SH-SY5Y (cell line): ENCODE results near the gene TMEM37.

Experiments used
- GATA2 ChIP-seq: IDR thresholded peaks from 2 replicates; pipeline ENCODE4 v1.6.1; 2011; ENCODE audit warnings: mild to moderate bottlenecking, low read depth, low read length
- GATA3 ChIP-seq: IDR thresholded peaks from 2 replicates; pipeline ENCODE4 v1.6.1; 2011; ENCODE audit warnings: low read depth, mild to moderate bottlenecking, low read length, moderate library complexity

Gene TMEM37

DNA sequence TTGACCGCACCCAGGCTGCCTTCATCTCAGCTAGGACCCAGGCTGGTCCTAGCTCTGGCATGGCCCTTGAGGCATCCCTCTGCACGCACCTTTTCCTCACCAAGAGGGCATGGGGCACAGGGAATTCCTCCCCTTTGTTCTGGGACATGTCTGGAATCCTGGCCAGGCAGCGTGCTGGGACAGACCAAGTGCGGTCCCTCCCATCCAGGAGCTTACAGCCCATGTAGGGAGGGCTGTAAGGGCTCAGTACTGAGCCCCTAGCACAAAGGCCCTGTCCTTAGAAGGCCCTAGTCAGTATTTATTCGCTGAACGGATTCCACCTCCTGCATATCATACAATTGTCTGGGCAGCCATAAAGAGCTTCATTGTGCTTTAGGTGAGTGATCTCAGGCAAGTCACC, 3.0 kb downstream of the TMEM37 start:
- TF ChIP-seq GATA2 (no peak), GATA3 (no peak)

GRCh38 chr2:119435081-119435952, 3.7 kb downstream of the TMEM37 start:
- no peak for TF ChIP-seq GATA2
- no peak for TF ChIP-seq GATA3

DNA sequence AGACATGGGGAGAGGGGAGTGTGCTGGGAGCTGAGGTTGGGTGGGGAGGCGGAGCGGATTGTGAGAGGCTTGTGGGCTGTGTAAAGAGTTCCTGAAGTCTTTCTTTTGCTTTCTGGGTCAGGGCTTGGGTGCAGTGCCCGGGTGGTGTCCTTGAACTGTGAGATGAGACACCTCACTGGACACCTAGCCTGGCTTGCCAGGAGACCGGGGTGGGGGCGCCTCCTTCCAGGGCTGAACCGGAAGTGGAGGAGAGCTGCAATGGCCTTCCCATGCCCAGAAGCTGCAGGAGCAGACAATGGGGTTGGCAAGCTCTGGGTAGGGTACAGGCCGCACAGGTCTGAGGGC, 4.3 kb downstream of the TMEM37 start:
- TF ChIP-seq GATA2 (no peak), GATA3 (no peak)

- TF ChIP-seq GATA3: no peak
- TF ChIP-seq GATA2: no peak
These were observed 5.5 kb downstream of the TMEM37 start for GRCh38 chr2:119436993-119437772.

DNA sequence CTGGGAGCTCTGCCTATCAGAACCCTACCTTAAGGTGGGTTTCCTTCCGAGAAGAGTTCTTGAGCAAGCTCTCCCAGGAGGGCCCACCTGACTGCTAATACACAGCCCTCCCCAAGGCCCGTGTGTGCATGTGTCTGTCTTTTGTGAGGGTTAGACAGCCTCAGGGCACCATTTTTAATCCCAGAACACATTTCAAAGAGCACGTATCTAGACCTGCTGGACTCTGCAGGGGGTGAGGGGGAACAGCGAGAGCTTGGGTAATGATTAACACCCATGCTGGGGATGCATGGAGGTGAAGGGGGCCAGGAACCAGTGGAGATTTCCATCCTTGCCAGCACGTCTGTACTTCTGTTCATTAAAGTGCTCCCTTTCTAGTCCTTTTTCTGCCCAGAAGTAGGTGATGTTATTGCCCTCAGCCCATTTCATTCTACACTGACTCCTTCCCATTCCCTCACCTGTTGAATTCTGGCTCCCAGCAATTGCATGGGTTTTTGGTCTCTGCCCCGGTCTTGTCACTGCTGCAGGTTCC, 6.5 kb downstream of the TMEM37 start:
- TF ChIP-seq GATA2 (no peak), GATA3 (no peak)

GRCh38 chr2:119438726-119439284, 7.2 kb downstream of the TMEM37 start:
- TF ChIP-seq GATA3 (no peak), GATA2 (no peak)

- TF ChIP-seq GATA2: no peak
- no peak for TF ChIP-seq GATA3
These were observed 8.2 kb downstream of the TMEM37 start for GRCh38 chr2:119439574-119440500.

GRCh38 chr2:119440501-119440870, 8.8 kb downstream of the TMEM37 start:
- TF ChIP-seq GATA3 (no peak), GATA2 (no peak)

GRCh38 chr2:119440873-119441272, 9.2 kb downstream of the TMEM37 start:
- TF ChIP-seq GATA3 (no peak), GATA2 (no peak)

- TF ChIP-seq GATA2: no peak
- no peak for TF ChIP-seq GATA3
These were observed 9.9 kb downstream of the TMEM37 start for GRCh38 chr2:119441376-119442225.

DNA sequence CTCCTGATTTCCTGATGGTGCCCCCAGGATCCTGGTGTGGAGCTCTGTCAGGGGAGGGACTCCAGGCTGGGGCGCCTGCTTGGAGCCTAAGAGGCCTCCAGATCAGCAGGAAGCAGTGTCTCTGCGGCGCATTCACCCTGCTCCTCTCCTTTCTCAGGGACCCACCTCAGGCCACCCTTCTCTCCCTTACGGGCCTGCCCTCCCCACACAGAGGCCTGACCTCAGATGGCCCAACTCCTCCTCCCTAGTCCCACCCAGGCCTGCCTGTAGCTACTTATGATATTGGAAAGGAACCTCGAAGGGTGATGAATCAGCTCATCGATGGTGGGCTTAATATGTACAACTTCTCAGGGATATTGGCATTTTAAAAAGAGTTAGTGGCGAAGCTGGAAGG, 10.6 kb downstream of the TMEM37 start:
- TF ChIP-seq GATA2 (no peak), GATA3 (no peak)

GRCh38 chr2:119442850-119443249, 11.2 kb downstream of the TMEM37 start:
- TF ChIP-seq GATA2 (no peak), GATA3 (no peak)

GRCh38 chr2:119446037-119446436, 14.4 kb downstream of the TMEM37 start:
- no peak for TF ChIP-seq GATA2
- TF ChIP-seq GATA3: no peak
